ENCODE data around the gene TNFSF12.
A peak's percentile ranks its signal among the peaks of the same experiment; 100 is the strongest.
"Not testable (repeated sequence)": the region's sequence is repeated elsewhere in the genome, so short reads cannot be mapped to it uniquely, and the experiment has no call there.

The TNFSF12 gene

GRCh38 chr17:7588553-7589203, 39.8 kb downstream of the TNFSF12 start:
- DNase-seq: no peak

- DNase-seq: peak; percentile 87
Observed at GRCh38 chr17:7589204-7589868, 40.5 kb downstream of the TNFSF12 start.

- no peak for DNase-seq
Observed at GRCh38 chr17:7589891-7590691, 41.2 kb downstream of the TNFSF12 start, which contains the start of gene SOX15. SOX15 (minus strand) TSS chr17:7590094; CDS start chr17:7589676, 418 bp downstream.

GRCh38 chr17:7590743-7591142, 41.9 kb downstream of the TNFSF12 start:
- DNase-seq: no peak

- no peak for DNase-seq
Observed at GRCh38 chr17:7591596-7591995, 42.7 kb downstream of the TNFSF12 start.

- no peak for DNase-seq
Observed at GRCh38 chr17:7592422-7593021, 43.7 kb downstream of the TNFSF12 start.

GRCh38 chr17:7593296-7593695, 44.4 kb downstream of the TNFSF12 start:
- no peak for DNase-seq

- not testable (repeated sequence) for DNase-seq
Observed at GRCh38 chr17:7597561-7597960, 48.7 kb downstream of the TNFSF12 start.

- DNase-seq: no peak
Observed at GRCh38 chr17:7606280-7606679, 57.4 kb downstream of the TNFSF12 start.

Measured in midbrain (tissue), 1 donor.